ENCODE measurements around the gene R3HCC1L.
"Not testable (repeated sequence)": the region's sequence is repeated elsewhere in the genome, so short reads cannot be mapped to it uniquely, and the experiment has no call there.

The R3HCC1L gene

DNA sequence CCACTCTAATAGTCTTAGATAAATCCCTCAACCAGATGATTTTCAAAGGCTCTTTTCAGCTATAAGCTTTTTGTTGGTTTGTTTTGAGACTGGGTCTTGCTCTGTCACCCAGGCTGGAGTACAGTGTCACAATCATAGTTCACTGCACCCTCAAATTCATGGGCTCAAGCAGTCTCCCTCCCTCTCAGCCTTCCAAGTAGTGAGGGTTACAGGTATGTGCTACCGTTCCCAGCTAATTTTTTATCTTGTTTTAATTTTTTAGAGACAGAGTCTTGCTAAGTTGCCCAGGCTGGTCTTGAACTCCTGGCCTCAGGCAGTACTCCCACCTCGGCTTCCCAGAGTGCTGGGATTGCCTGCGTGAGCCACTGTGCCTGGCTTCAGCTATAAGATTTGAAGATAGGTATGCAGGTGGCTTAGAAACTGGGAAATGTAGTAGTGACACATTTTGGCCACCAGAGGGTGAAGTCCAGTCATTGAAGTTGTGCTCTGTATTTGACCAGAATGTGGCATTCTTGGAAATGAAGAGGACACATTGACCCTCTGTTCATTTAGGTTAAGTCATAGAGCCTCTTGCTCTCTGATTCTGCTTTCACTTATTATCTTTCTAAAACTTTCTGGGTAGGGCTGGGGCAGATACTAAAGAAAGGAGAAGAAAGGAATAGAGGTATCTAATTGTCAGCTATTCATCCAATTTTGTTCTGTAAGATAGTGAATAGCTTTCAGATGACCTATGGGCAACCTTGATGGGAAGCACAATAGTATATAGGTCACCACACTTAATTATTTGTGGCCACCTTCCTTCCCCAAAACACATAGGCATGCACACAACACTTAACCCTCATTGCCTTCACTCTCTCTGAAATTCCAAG, 36.0 kb downstream of the R3HCC1L start:
- in situ Hi-C loops (cut with HindIII; ENCODE audit: low sequenced_read_pairs) = no loop called here

GRCh38 chr10:98172073-98172472, 37.6 kb downstream of the R3HCC1L start:
- in situ Hi-C loops (cut with HindIII; ENCODE audit: low sequenced_read_pairs) = no loop called here

DNA sequence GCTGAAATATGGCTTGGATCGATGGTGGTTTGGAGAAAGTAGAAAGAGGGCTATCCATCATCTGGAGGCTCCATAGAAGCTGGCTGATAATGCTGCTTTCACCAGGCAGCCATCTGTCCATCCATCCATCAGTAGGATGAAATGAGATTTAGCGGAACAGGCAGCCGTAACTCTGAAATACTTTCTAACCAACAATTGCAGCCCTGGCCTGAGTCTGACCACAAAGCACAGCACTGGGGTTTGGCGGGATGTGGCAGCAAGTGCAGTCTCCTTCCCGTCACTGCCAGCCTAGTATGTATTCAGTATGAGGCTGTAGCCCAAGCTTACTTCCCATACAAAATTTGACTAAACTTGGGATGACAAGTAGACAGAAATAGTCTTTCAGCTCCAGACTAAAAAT, 38.0 kb downstream of the R3HCC1L start:
- in situ Hi-C loops (cut with HindIII; ENCODE audit: low sequenced_read_pairs) = no loop called here

DNA sequence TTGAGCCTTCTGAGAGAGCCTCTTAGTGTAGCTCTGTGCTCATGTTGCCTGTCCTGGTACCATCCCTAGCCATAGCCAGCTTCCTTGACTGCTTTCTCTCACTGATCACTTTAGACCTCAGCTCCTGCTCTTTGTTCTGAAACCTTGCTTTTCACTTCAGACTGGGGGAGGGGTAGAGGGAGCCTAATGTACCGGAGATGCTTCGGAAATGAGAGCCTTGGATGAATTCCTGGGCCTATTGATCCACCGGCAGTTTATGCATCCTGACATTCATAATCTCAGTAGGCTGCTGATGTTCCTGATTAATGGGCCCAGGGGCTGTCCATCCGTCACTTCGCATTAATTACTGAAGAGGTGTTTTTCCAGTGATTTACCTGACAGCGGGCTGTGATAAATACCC, 38.8 kb downstream of the R3HCC1L start:
- in situ Hi-C loops (cut with HindIII; ENCODE audit: low sequenced_read_pairs) = no loop called here

DNA sequence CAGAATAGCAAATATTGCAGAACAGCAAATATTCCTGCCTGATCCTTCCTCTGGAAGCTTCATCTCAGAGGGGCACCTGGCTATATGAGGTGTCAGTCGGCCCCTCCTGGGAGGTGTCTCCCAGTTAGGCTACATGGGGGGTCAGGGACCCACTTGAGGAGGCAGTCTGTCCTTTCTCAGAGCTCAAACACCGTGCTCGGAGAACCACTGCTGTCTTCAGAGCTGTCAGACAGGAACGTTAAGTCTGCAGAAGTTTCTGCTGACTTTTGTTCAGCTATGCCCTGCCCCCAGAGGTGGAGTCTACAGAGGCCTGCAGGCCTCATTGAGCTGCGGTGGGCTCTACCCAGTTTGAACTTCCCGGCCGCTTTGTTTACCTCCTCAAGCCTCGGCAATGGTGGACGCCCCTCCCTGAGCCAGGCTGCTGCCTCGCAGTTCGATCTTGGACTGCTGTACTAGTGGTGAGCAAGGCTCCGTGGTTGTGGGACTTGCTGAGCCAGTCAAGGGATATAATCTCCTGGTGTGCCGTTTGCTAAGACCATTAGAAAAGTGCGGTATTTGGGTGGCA, 48.0 kb downstream of the R3HCC1L start:
- in situ Hi-C loops (cut with HindIII; ENCODE audit: low sequenced_read_pairs) = not testable (repeated sequence)

DNA sequence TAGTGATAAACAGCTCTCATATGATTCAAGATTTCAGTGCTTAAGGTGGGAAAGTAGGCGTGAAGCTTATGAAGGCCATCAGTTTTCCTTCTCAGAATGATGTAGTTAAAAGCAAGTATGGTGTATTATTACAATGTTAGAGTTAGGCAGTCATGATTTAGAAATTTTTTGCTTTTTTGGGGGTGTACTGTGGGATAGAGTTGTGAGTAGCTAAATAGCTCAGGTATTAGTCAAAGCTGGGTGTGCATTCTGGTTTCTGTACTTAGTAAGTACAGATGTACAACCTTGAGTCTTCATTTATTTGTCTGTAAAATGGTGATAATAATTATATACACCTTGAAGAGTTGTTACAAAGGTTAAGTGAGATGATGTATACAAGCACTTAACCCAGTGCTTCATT, 52.2 kb downstream of the R3HCC1L start:
- in situ Hi-C loops (cut with HindIII; ENCODE audit: low sequenced_read_pairs) = no loop called here

GRCh38 chr10:98190773-98191172, 56.3 kb downstream of the R3HCC1L start:
- in situ Hi-C loops (cut with HindIII; ENCODE audit: low sequenced_read_pairs) = not testable (repeated sequence)

GRCh38 chr10:98193037-98193436, 58.6 kb downstream of the R3HCC1L start:
- in situ Hi-C loops (cut with HindIII; ENCODE audit: low sequenced_read_pairs) = no loop called here

DNA sequence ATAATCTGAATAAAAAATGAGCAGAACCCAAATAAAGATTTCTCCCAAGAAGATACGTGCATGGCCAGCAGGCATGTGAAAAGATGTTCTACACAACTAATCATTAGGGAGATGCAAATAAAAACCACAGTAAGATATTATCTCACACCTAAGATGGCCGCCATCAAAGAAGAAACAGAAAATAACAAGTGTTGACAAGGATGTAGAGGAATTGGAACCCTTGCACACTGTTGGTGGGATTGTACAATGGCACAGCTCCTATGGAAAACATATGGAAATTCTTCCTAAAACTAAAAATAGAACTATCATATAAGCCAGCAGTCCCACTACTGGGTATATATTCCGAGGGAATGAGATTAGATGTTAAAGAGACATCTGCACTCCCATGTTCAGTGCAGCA, 60.2 kb downstream of the R3HCC1L start:
- in situ Hi-C loops (cut with HindIII; ENCODE audit: low sequenced_read_pairs) = no loop called here

GRCh38 chr10:98195120-98195519, 60.7 kb downstream of the R3HCC1L start:
- in situ Hi-C loops (cut with HindIII; ENCODE audit: low sequenced_read_pairs) = no loop called here

DNA sequence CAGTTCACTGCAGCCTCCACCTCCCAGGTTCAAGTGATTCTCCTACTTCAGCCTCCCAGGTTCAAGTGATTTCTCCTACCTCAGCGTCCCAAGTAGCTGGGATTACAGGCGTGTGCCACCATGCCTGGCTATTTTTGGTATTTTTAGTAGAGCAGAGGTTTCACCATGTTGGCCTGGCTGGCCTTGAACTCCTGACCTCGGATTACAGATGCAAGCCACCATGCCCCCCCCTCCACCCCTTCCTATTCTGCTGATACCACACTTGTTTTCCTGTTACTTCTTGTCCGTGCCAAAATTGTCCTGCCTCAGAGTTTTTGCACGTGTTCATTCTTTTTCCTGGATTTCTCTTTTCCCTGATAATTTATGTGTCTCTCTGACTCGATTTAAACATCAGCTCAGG, 62.5 kb downstream of the R3HCC1L start:
- in situ Hi-C loops (cut with HindIII; ENCODE audit: low sequenced_read_pairs) = no loop called here

- in situ Hi-C loops (cut with HindIII; ENCODE audit: low sequenced_read_pairs) = no loop called here
These were observed 67.3 kb downstream of the R3HCC1L start for GRCh38 chr10:98201760-98202159.

- in situ Hi-C loops (cut with HindIII; ENCODE audit: low sequenced_read_pairs) = no loop called here
These were observed 67.9 kb downstream of the R3HCC1L start for GRCh38 chr10:98202378-98202777.

GRCh38 chr10:98205351-98205750, 70.9 kb downstream of the R3HCC1L start:
- in situ Hi-C loops (cut with HindIII; ENCODE audit: low sequenced_read_pairs) = no loop called here

DNA sequence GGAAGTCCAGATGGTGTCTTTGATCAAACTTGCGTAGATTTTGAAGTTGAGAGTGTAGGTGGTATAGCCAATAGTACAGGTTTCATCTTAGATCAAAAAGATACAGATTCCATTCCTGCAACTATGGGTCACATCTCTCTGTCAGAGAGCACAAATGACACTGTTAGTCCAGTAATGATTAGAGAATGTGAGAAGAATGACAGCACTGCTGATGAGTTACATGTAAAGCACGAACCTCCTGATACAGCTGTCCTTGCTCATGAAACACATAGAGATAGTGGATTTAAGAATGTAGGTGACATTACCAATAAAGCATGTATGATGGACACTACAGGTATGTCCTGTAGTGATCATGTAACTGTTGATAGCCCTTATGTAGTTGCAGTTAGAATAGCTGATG, 74.5 kb downstream of the R3HCC1L start:
- in situ Hi-C loops (cut with HindIII; ENCODE audit: low sequenced_read_pairs) = no loop called here

DNA sequence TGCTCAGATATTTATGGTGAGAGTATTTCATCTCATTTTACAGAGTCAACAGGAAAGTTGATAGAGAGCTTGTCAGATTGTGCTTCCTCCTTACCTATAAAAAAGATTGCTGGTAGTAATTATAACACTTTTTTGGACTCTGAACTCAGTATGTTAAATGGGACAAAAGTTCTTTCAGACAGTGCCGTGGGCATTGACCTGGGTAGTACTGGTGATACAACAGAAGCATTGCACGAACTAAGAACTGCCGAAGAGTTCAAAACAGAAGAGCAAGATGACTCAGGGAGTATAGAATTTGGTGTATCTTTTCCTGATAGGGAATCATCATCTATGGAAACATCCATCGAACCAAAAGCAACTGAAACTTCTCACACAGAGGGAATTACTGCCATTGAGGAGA, 75.0 kb downstream of the R3HCC1L start:
- in situ Hi-C loops (cut with HindIII; ENCODE audit: low sequenced_read_pairs) = no loop called here

- in situ Hi-C loops (cut with HindIII; ENCODE audit: low sequenced_read_pairs) = no loop called here
These were observed 77.7 kb downstream of the R3HCC1L start for GRCh38 chr10:98212196-98212595.

- in situ Hi-C loops (cut with HindIII; ENCODE audit: low sequenced_read_pairs) = no loop called here
These were observed 79.3 kb downstream of the R3HCC1L start for GRCh38 chr10:98213740-98214139.

GRCh38 chr10:98215373-98215772, 80.9 kb downstream of the R3HCC1L start:
- in situ Hi-C loops (cut with HindIII; ENCODE audit: low sequenced_read_pairs) = no loop called here

DNA sequence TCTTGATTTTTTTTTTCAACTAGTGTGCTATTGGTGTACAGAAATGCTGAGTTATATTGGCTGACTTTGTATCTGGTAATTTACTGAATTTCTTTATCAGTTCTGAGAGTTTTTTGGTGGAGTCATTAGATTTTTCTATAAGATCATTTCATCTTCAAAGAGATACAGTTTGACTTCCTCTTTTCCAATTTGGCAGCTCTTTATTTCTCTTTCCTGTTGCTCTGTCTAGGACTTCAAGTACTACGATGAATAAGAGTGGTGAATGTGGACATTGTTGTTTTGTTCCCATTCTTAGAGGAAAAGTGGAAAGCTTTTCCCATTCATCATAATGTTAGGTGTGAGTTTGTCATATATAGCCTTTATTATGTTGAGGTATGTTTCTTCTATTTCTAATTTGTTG, 83.3 kb downstream of the R3HCC1L start:
- in situ Hi-C loops (cut with HindIII; ENCODE audit: low sequenced_read_pairs) = no loop called here

DNA sequence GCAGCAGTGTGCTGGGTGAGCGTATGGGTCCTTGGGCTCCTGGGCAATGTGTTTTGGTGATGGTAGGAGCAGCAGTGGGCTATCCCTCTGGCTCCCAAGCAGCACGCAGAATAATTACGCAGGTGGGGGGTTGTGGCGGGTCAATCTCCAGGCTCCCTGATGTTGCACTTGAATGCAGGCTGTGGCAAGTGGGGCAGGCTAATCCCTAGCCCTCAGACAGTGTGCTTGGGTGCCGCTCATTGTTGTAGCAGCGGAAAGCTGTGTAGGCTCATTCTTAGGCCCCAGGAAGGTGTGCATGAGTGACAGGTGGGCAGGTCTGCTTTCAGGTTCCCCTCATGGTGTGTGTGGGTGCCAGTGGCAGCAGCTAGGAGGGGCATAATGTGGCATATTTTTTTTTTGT, 89.4 kb downstream of the R3HCC1L start:
- in situ Hi-C loops (cut with HindIII; ENCODE audit: low sequenced_read_pairs) = no loop called here

DNA sequence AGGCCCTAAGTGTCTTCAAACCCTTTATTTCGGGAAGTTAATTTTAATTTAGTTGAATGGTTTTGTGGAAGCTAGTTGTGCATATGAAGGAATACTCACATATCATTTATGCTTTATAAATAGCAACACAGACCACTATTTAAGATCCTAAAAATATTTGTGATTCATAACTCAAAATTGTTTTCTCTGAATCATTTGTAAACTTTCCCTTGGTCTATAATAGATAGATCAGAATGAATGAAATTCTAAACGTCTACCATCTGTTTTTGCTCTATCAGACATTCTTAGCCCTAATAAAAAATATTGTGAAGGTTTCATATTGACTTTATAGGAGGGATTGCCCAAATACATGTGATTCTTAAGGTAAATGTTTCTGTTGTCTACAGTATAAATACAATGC, 90.1 kb downstream of the R3HCC1L start:
- in situ Hi-C loops (cut with HindIII; ENCODE audit: low sequenced_read_pairs) = no loop called here

DNA sequence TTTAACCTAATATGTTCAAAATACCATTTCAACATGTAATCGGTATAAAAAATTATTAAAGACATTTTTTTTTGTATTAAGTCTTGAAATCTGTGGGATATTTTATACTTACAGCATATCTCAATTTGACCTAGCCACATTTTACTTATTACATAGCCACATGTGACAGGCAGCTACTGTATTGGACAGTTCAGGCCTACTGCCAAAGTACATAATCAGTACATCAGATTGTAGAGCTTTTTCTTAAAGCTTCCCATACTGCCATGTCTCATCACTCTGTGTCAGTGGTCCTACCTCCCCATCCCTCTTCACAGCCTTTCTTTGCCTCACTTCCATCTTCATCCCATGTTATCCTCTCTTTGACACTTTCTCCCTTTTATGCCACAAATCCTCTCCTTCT, 90.5 kb downstream of the R3HCC1L start:
- in situ Hi-C loops (cut with HindIII; ENCODE audit: low sequenced_read_pairs) = no loop called here
